ENCODE results near the gene FOXL2. TPM values are rescaled to one million over a fixed set of nuclear protein-coding genes. Genes with fewer than 3 reads are reported as not detected.

The FOXL2 gene
- total and polyA plus RNA-seq, 10 of the 15 experiments (the other 5 are each of a cell fraction or from before 2014, with no cell fraction given), result not detected

- Histone ChIP-seq H3K27me3 (replicated peaks in 1 of 2; ENCODE audit: control insufficient read depth in 2 of 2, insufficient read depth in 2 of 2, low read length in 1 of 2) (no peaks in the 10 kb centered on the region), H3K9ac (ENCODE audit: control insufficient read depth, insufficient read depth, low read length) (no peak overlapping the region), H3K4me3 (no peak overlapping the region), H3K4me2 (ENCODE audit: control insufficient read depth, insufficient read depth) (no peak overlapping the region), H4K20me1 (ENCODE audit: control insufficient read depth, insufficient read depth) (no peaks in the 10 kb centered on the region), H3K79me2 (ENCODE audit: control insufficient read depth, insufficient read depth, low read length) (no peaks in the 10 kb centered on the region), H3K27ac (ENCODE audit: control insufficient read depth, insufficient read depth) (no peak overlapping the region), H3K36me3 (ENCODE audit: control insufficient read depth in 2 of 2, insufficient read depth in 2 of 2, low read length in 1 of 2) (no peaks in the 10 kb centered on the region), H3K4me1 (ENCODE audit: control insufficient read depth, insufficient read depth, low read length) (no peaks in the 10 kb centered on the region), H2AFZ (ENCODE audit: control insufficient read depth, low read depth, low read length) (no peak overlapping the region), H3K9me3 (replicated peaks; ENCODE audit: control insufficient read depth, insufficient read depth, low read length) (no peaks in the 10 kb centered on the region)
- intact Hi-C loops (cut with micrococcal nuclease; ENCODE audit: unreplicated experiment) (no loop called here), in situ Hi-C loops (cut with MboI) (no loop called here)
- no TSS peak for BruUV-seq (replicated peaks)
- FAIRE-seq, result no peak
- no peak for ATAC-seq
- WGBS (ENCODE audit: insufficient coverage, insufficient replicate concordance, low lambda C conversion rate, missing lambda C conversion rate), result 44% methylated on average over 8 of the region's 8 CpGs
- DNase-seq (ENCODE audit: low read depth, low spot score), result no peak
- ChIA-PET CTCF (no interaction called here), SMC1A (ENCODE audit: uncharacterized antibody, unreplicated experiment) (no interaction called here), RAD21 (ENCODE audit: unreplicated experiment) (no interaction called here), POLR2A (no interaction called here)
- TF ChIP-seq RUNX3 (IDR thresholded peaks at IDR 0.05; ENCODE audit: low read length) (no peak), ASH2L (IDR thresholded peaks at IDR 0.05; ENCODE audit: borderline replicate concordance, low read depth) (no peak), EP300 (IDR thresholded peaks at IDR 0.05; ENCODE audit: borderline replicate concordance in 1 of 2, control insufficient read depth in 1 of 2, low read depth in 2 of 2, low read length in 2 of 2) (no peak), CHD1 (IDR thresholded peaks at IDR 0.05; ENCODE audit: low read depth, low read length) (no peak), EGR1 (IDR thresholded peaks at IDR 0.05; ENCODE audit: borderline replicate concordance in 1 of 2, low read depth in 2 of 2, low read length in 2 of 2) (no peak), NR2F1 (conservative IDR thresholded peaks at IDR 0.05) (no peak)
These were observed 28.4 kb upstream of the FOXL2 start for GRCh38 chr3:138975351-138975750.

- ChIA-PET CTCF (no interaction called here), POLR2A (no interaction called here)
- no TSS peak for BruUV-seq (replicated peaks)
- no peak for TF ChIP-seq TARDBP (IDR thresholded peaks at IDR 0.05; ENCODE audit: borderline replicate concordance)
- no peak for TF ChIP-seq CREM (IDR thresholded peaks at IDR 0.05; ENCODE audit: low read depth)
- TF ChIP-seq NFYA (IDR thresholded peaks at IDR 0.05; ENCODE audit: borderline replicate concordance, low read depth, low read length), result no peak
- TF ChIP-seq, protein P1, sequence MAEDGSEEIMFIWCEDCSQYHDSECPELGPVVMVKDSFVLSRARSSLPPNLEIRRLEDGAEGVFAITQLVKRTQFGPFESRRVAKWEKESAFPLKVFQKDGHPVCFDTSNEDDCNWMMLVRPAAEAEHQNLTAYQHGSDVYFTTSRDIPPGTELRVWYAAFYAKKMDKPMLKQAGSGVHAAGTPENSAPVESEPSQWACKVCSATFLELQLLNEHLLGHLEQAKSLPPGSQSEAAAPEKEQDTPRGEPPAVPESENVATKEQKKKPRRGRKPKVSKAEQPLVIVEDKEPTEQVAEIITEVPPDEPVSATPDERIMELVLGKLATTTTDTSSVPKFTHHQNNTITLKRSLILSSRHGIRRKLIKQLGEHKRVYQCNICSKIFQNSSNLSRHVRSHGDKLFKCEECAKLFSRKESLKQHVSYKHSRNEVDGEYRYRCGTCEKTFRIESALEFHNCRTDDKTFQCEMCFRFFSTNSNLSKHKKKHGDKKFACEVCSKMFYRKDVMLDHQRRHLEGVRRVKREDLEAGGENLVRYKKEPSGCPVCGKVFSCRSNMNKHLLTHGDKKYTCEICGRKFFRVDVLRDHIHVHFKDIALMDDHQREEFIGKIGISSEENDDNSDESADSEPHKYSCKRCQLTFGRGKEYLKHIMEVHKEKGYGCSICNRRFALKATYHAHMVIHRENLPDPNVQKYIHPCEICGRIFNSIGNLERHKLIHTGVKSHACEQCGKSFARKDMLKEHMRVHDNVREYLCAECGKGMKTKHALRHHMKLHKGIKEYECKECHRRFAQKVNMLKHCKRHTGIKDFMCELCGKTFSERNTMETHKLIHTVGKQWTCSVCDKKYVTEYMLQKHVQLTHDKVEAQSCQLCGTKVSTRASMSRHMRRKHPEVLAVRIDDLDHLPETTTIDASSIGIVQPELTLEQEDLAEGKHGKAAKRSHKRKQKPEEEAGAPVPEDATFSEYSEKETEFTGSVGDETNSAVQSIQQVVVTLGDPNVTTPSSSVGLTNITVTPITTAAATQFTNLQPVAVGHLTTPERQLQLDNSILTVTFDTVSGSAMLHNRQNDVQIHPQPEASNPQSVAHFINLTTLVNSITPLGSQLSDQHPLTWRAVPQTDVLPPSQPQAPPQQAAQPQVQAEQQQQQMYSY (CRISPR knock-in tag; IDR thresholded peaks at IDR 0.05), result no peak
- TF ChIP-seq, protein P2, sequence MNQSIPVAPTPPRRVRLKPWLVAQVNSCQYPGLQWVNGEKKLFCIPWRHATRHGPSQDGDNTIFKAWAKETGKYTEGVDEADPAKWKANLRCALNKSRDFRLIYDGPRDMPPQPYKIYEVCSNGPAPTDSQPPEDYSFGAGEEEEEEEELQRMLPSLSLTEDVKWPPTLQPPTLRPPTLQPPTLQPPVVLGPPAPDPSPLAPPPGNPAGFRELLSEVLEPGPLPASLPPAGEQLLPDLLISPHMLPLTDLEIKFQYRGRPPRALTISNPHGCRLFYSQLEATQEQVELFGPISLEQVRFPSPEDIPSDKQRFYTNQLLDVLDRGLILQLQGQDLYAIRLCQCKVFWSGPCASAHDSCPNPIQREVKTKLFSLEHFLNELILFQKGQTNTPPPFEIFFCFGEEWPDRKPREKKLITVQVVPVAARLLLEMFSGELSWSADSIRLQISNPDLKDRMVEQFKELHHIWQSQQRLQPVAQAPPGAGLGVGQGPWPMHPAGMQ (IDR thresholded peaks at IDR 0.05; ENCODE audit: borderline replicate concordance), result no peak
- TF ChIP-seq CTCF (IDR thresholded peaks at IDR 0.05 in 2 of 3, conservative IDR thresholded peaks at IDR 0.05 in 1 of 3; ENCODE audit: control insufficient read depth in 2 of 3, extremely low read depth in 1 of 3, insufficient read depth in 1 of 3, low read depth in 3 of 3, low read length in 3 of 3), result no peak
These were observed 27.5 kb upstream of the FOXL2 start for GRCh38 chr3:138974462-138974861.

More at GRCh38 chr3:138974462-138974861, 27.5 kb upstream of the FOXL2 start:
- ChIA-PET RAD21 (ENCODE audit: unreplicated experiment) (no interaction called here), SMC1A (ENCODE audit: uncharacterized antibody, unreplicated experiment) (no interaction called here)
- in situ Hi-C loops (cut with MboI) (no loop called here), intact Hi-C loops (cut with micrococcal nuclease; ENCODE audit: unreplicated experiment) (no loop called here)
- ATAC-seq (no peak), FAIRE-seq (no peak), DNase-seq (ENCODE audit: low read depth, low spot score) (no peak)
- Histone ChIP-seq H3K4me2 (ENCODE audit: control insufficient read depth, insufficient read depth) (no peak overlapping the region), H4K20me1 (ENCODE audit: control insufficient read depth, insufficient read depth) (no peaks in the 10 kb centered on the region), H3K27ac (ENCODE audit: control insufficient read depth, insufficient read depth) (no peak overlapping the region), H3K9me3 (replicated peaks; ENCODE audit: control insufficient read depth, insufficient read depth, low read length) (no peaks in the 10 kb centered on the region), H3K9ac (ENCODE audit: control insufficient read depth, insufficient read depth, low read length) (no peak overlapping the region), H3K4me3 (no peak overlapping the region), H3K4me1 (ENCODE audit: control insufficient read depth, insufficient read depth, low read length) (no peaks in the 10 kb centered on the region), H3K79me2 (ENCODE audit: control insufficient read depth, insufficient read depth, low read length) (no peaks in the 10 kb centered on the region), H3K36me3 (ENCODE audit: control insufficient read depth in 2 of 2, insufficient read depth in 2 of 2, low read length in 1 of 2) (no peaks in the 10 kb centered on the region), H3K27me3 (replicated peaks in 1 of 2; ENCODE audit: control insufficient read depth in 2 of 2, insufficient read depth in 2 of 2, low read length in 1 of 2) (no peaks in the 10 kb centered on the region), H2AFZ (ENCODE audit: control insufficient read depth, low read depth, low read length) (no peak overlapping the region)
- WGBS (ENCODE audit: insufficient coverage, insufficient replicate concordance, low lambda C conversion rate, missing lambda C conversion rate), result 44% methylated on average over 5 of the region's 5 CpGs
